Sigmoid colon (tissue), 7 donors: ENCODE measurements around the gene ATG12. TPM values are rescaled to one million over a fixed set of nuclear protein-coding genes. Genes with fewer than 3 reads are reported as not detected.

ENCODE experiments used
- DNase-seq: peaks from one replicate; pipeline ENCODE4 v3.0.0-alpha.2; 2019
- H3K27ac ChIP-seq, 4 donors: fragments of 200-600 bp; sonication (generic); one replicate each; pipeline ENCODE4 v1.5.1; 2016 to 2019; ENCODE audit warnings: mild to moderate bottlenecking in 1 of 4
- H3K27me3 ChIP-seq, 3 donors: fragments of 200-600 bp; sonication (generic); one replicate each; pipeline ENCODE4 v1.5.1; 2019; ENCODE audit warnings: mild to moderate bottlenecking in 1 of 3
- H3K36me3 ChIP-seq, 4 donors: fragments of 200-600 bp; sonication (generic); one replicate each; pipeline ENCODE4 v1.5.1; 2016 to 2019
- H3K4me1 ChIP-seq, 4 donors: fragments of 200-600 bp; sonication (generic); one replicate each; pipeline ENCODE4 v1.5.1; 2017 to 2019
- H3K4me3 ChIP-seq, 4 donors: fragments of 200-600 bp; sonication (generic); one replicate each; pipeline ENCODE4 v1.5.1; 2017 to 2019; ENCODE audit warnings: mild to moderate bottlenecking in 2 of 4, moderate library complexity in 1 of 4
- H3K9me3 ChIP-seq, 4 donors: fragments of 200-600 bp in 3 of 4; sonication (generic) in 3 of 4; one replicate each; pipeline versions ENCODE4 v1.5.1 to v1.6.1; 2013 to 2019
- EP300 ChIP-seq, 4 donors: sonication (generic); formaldehyde crosslinking; IDR thresholded peaks; one replicate each; pipeline ENCODE4 v1.6.1; 2017; ENCODE audit warnings: antibody characterized with exemption in 4 of 4
- POLR2A ChIP-seq, 2 donors: fragments of 450-650 bp; IDR thresholded peaks; one replicate each; pipeline ENCODE4 v1.6.1; 2016; ENCODE audit warnings: antibody characterized with exemption in 2 of 2, mild to moderate bottlenecking in 2 of 2, moderate library complexity in 2 of 2
- POLR2AphosphoS5 ChIP-seq, 4 donors: sonication (generic); formaldehyde crosslinking; IDR thresholded peaks; one replicate each; pipeline ENCODE4 v1.6.1; 2017; ENCODE audit warnings: antibody characterized with exemption in 4 of 4
- WGBS, 2 donors: extraction: QIAGEN DNeasy Blood & Tissue Kit; methylation state at CpG; one replicate each; pipeline ENCODE4 v1.1.7; 2013; 5-methylcytosine and 5-hydroxymethylcytosine counted together
- intact Hi-C: fragments of 100-400 bp; cut with DNase I; formaldehyde crosslinking; loops from one replicate; pipeline ENCODE4 v1.15.1; 2023
- polyA plus RNA-seq, 3 donors: library from polyadenylated mRNA; stranded (reverse); fragments of 200-250 nt; gene quantifications; one replicate each; pipeline ENCODE4 v1.2.3, GENCODE V29; 2013
- total RNA-seq, 4 donors: library from RNA; depleted of rRNA; stranded (reverse); fragments of >200 nt; gene quantifications; one replicate each; pipeline ENCODE4 v1.1.0, GENCODE V29; 2016
- TF ChIP-seq, protein P1 (sequence below), 4 experiments: fragments of 450-650 bp in 3 of 4; fragments of 200-600 bp in 1 of 4; IDR thresholded peaks; one replicate each; pipeline ENCODE4 v1.5.1; 2016 to 2019; ENCODE audit warnings: antibody characterized with exemption in 4 of 4, mild to moderate bottlenecking in 3 of 4, moderate library complexity in 2 of 4
- donor health status: healthy with polysubstance abuse.
- donor health status: Bipolar disorder and iron deficiency.
- donor health status: healthy.

ATG12 gene
- total and polyA plus RNA-seq, 7 donors, result 29.5 to 82.5 (median 46.0) TPM

DNA sequence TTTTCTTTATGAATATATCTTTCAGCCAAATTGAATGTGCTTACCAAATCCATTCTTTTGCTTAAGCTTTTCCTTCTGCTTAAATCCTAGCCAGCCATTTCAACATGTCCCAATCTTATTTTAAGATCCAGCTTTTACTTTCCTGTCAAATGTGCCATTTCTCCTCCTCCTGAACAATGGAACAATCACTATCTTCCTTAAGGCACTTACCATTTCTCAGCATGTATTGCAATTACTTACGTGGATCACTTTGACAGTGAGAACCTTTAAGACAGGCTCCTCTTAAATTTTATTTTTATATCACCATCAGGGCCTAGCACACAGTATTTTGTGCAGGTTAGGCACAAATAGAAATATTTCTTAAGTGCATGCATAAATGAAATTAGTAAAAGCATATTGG lies 20.5 kb downstream of the ATG12 start:
- no peak overlapping the region for H3K27ac ChIP-seq
- H3K36me3 ChIP-seq, result no peaks in the 10 kb centered on the region
- intact Hi-C loops, result no loop called here
- TF ChIP-seq EP300 (IDR thresholded peaks at IDR 0.05) (no peak), POLR2AphosphoS5 (IDR thresholded peaks at IDR 0.05) (no peak), POLR2A (IDR thresholded peaks at IDR 0.05) (no peak)
- TF ChIP-seq, protein P1, sequence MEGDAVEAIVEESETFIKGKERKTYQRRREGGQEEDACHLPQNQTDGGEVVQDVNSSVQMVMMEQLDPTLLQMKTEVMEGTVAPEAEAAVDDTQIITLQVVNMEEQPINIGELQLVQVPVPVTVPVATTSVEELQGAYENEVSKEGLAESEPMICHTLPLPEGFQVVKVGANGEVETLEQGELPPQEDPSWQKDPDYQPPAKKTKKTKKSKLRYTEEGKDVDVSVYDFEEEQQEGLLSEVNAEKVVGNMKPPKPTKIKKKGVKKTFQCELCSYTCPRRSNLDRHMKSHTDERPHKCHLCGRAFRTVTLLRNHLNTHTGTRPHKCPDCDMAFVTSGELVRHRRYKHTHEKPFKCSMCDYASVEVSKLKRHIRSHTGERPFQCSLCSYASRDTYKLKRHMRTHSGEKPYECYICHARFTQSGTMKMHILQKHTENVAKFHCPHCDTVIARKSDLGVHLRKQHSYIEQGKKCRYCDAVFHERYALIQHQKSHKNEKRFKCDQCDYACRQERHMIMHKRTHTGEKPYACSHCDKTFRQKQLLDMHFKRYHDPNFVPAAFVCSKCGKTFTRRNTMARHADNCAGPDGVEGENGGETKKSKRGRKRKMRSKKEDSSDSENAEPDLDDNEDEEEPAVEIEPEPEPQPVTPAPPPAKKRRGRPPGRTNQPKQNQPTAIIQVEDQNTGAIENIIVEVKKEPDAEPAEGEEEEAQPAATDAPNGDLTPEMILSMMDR (IDR thresholded peaks at IDR 0.05), result no peak
- no peak for DNase-seq
- 89 to 91% methylated on average over 1 of the region's 1 CpG for WGBS, 2 donors
- peaks cover 1 to 12% (median 3%) of the 10 kb centered on the region in 3 donors for H3K27me3 ChIP-seq
- H3K4me3 ChIP-seq, result no peak overlapping the region
- peaks cover 0 to 14% (median 11%) of the 10 kb centered on the region in 4 donors for H3K4me1 ChIP-seq
- H3K9me3 ChIP-seq, result no peaks in the 10 kb centered on the region

- intact Hi-C loops, result no loop called here
- Histone ChIP-seq H3K4me3 (no peak overlapping the region), H3K27ac (no peak overlapping the region), H3K27me3 (peaks cover 2 to 32% (median 6%) of the 10 kb centered on the region in 3 donors), H3K36me3 (no peaks in the 10 kb centered on the region), H3K9me3 (no peaks in the 10 kb centered on the region), H3K4me1 (peaks cover 0 to 22% (median 14%) of the 10 kb centered on the region in 4 donors)
- TF ChIP-seq, protein P1 (IDR thresholded peaks at IDR 0.05), result no peak
- TF ChIP-seq POLR2AphosphoS5 (IDR thresholded peaks at IDR 0.05) (no peak), POLR2A (IDR thresholded peaks at IDR 0.05) (no peak), EP300 (IDR thresholded peaks at IDR 0.05) (no peak)
- no peak for DNase-seq
- WGBS, 2 donors, result 70 to 83% methylated on average over 18 of the region's 18 CpGs
Measured at GRCh38 chr5:115818821-115819220, 22.5 kb downstream of the ATG12 start.

DNA sequence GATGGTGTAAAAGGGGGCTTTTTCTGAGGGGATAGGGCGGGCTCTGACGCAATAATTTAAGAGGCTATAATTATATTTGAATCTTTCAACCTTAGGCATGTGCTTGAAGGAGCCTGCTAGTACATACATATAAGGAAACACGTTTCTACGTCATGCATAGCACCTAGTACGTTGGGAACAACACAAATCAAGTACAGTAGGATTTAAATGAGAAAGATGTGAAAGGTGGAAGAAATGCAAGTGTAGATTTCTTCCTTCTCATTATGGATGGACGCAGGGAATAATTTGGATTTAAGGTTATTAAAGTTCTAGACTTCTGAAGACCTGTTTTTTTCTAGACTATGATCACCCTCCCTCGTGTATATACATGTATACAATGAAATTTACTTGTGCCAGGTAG lies 24.0 kb downstream of the ATG12 start:
- DNase-seq, result no peak
- Histone ChIP-seq H3K27ac (peak overlapping the region in 2 of 4 donors; percentile 66 to 78), H3K27me3 (peaks cover 2 to 34% (median 6%) of the 10 kb centered on the region in 3 donors), H3K4me1 (peaks cover 0 to 22% (median 14%) of the 10 kb centered on the region in 4 donors), H3K9me3 (no peaks in the 10 kb centered on the region), H3K36me3 (no peaks in the 10 kb centered on the region), H3K4me3 (peak overlapping the region in 1 of 4 donors; percentile 63)
- no peak for TF ChIP-seq POLR2A (IDR thresholded peaks at IDR 0.05)
- intact Hi-C loops, result no loop called here
- 80 to 87% methylated on average over 7 of the region's 7 CpGs for WGBS, 2 donors

- peak; percentile 71 for DNase-seq
- TF ChIP-seq, protein P1 (IDR thresholded peaks at IDR 0.05), result no peak
- TF ChIP-seq POLR2A (IDR thresholded peaks at IDR 0.05), result peak in 1 of 2 donors; percentile 35
- no peak for TF ChIP-seq EP300 (IDR thresholded peaks at IDR 0.05)
- peak in 2 of 4 donors; percentile 47 to 51 for TF ChIP-seq POLR2AphosphoS5 (IDR thresholded peaks at IDR 0.05)
- peaks cover 0 to 22% (median 14%) of the 10 kb centered on the region in 4 donors for H3K4me1 ChIP-seq
- peak within 1 kb of the TSS; percentile 22 to 63 (median 50) for H3K4me3 ChIP-seq
- peak within 1 kb of the TSS; percentile 59 to 78 (median 64) for H3K27ac ChIP-seq
- peaks cover 2 to 34% (median 6%) of the 10 kb centered on the region in 3 donors for H3K27me3 ChIP-seq
- intact Hi-C loops, result no loop called here
- WGBS, 2 donors, result 1 to 10% methylated on average over 69 of the region's 69 CpGs
- H3K36me3 ChIP-seq, result no peaks in the 10 kb centered on the region
- no peaks in the 10 kb centered on the region for H3K9me3 ChIP-seq
Measured at GRCh38 chr5:115816226-115817081, 24.9 kb downstream of the ATG12 start, which contains the start of gene CDO1. CDO1 (minus strand) TSS chr5:115816659; CDS start chr5:115816397, 262 bp downstream.

GRCh38 chr5:115815693-115816225 lies 25.6 kb downstream of the ATG12 start:
- WGBS, 2 donors, result 3 to 6% methylated on average over 48 of the region's 48 CpGs
- H3K27me3 ChIP-seq, result peaks cover 2 to 34% (median 6%) of the 10 kb centered on the region in 3 donors
- H3K27ac ChIP-seq, result peak overlapping the region in 3 of 4 donors; percentile 62 to 78 (median 66)
- peaks cover 0 to 22% (median 14%) of the 10 kb centered on the region in 4 donors for H3K4me1 ChIP-seq
- intact Hi-C loops, result no loop called here
- H3K36me3 ChIP-seq, result no peaks in the 10 kb centered on the region
- TF ChIP-seq POLR2AphosphoS5 (IDR thresholded peaks at IDR 0.05) (no peak), EP300 (IDR thresholded peaks at IDR 0.05) (no peak), POLR2A (IDR thresholded peaks at IDR 0.05) (no peak)
- TF ChIP-seq, protein P1 (IDR thresholded peaks at IDR 0.05), result no peak
- H3K4me3 ChIP-seq, result peak overlapping the region; percentile 22 to 63 (median 50)
- no peaks in the 10 kb centered on the region for H3K9me3 ChIP-seq
- no peak for DNase-seq
